ENCODE data around the gene PRLHR.
A peak's percentile ranks its signal among the peaks of the same experiment; 100 is the strongest.

The PRLHR gene

DNA sequence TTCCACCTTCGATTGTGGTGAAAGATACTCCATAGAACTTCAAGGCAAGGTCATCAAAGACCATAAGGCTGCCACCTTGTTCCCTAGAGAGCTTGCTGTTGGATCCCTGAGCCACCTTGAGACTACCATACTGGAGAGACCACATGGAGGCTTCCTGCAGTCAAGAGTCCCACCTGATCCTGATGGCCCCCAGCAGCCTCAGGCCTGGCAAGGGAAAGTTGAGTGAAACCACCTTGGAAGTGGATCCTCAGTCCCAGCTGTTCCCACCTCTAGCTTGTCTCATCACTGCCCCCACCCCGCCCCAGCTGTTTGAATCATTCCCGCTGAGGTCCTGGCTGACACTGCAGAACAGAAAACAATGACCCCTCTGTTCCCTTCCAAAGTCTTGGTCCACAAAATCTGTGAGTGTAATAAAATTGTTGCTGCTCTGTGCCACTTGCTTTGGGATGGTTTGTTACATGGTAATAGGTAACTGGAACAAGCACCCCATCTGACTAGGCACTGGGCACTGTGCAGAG, 32.0 kb downstream of the PRLHR start:
- DNase-seq (ENCODE audit: low read depth), result no peak

DNA sequence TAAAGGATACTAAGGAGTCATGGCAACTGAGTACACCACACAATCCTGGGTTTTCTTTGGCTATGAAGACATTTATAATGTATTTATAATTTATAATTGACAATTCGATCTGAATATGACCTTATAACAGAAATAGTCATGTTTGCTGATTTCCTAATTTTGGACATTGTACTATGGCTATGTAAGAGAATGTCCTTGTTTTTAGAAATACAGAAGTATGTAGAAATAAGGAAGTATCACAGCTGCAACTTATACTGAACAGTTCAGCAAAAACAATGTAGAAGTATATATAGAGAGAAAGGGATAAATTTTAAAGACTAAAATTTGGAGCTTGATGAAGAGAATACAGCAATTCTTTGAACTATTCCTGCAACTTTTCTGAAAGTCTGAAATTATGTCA, 32.6 kb downstream of the PRLHR start:
- no peak for DNase-seq (ENCODE audit: low read depth)

DNA sequence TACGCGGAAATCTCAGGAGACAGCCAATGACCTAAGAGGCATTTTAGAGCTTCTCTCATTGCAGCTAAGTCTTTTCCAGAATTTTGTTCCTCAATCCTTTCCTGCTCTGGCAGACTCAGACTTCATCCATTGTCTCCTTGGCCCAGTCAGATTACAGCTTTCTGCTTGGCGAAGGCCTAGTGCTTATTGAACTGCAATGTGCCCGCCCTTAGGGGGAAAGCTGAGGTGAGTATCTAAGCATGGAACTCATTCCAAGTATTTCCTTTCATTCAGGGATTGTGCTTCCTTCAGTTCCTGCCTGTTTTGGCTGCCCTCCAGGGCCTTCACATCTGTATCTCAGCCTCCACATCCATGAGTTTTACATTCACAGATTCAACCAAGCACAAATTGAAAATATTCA, 37.5 kb downstream of the PRLHR start:
- no peak for DNase-seq (ENCODE audit: low read depth)

DNA sequence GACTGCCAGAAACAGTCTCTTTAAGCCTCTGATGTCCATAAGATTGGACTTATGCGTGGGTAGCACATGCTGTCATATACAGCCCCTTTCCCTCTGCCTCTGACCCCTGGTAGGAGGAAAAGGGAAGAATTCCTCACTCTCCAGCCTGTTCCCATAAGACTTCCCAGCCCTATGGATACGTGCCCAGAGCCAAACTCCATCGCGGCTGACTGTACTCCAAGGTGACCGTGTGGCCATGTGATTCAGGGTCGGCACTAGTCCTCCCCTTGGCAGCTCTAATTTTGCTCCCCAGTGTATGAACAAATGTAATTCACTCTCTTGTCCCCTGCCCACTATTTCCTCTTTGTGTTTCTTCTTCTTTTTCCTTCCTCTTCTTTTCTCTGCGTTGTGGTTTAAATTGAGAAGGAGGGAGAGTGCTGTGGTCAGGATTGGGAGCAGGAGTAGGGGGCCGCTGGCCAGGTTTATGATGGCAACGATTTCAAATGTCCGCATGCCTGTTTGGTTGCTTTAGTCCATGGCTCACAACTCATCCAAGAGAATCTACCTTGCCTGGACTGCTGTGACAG, 43.8 kb downstream of the PRLHR start:
- no peak for DNase-seq (ENCODE audit: low read depth)

DNA sequence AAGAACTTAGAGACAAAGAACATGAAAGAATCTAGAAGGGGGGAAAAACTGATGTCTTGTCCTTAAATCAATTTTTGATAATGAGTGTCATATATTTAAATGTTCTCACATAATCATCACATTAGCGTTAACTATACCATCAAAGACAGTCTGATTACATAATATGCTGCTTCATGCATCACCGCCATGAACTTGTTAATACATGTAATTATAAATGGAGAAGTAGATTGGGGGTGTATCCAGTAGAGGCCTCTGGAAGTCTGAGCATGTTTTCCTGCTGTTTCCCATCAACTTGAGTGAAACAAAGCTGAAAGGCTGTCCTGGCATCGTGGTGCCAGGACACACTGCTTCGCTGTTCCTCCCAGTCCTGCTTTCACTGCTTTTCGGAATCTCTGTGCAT, 48.2 kb downstream of the PRLHR start:
- DNase-seq (ENCODE audit: low read depth), result no peak

DNA sequence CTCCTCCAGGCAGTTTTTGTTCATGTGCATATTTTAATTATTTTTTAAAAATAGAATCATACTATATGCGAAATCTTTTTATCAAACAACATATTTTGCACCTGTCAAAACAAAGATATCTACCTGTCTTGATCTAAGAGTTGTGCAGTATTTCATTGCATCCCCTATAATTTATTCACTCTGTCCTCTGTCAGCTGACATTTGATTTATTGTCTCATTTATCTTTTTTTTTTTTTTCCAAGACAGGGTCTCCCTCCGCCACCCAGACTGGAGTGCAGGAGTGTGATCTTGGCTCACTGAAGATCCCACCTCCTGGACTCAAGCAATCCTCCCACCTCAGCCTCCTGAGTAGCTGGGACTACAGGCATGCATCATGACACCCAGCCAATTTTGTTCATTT, 49.0 kb downstream of the PRLHR start:
- no peak for DNase-seq (ENCODE audit: low read depth)

DNA sequence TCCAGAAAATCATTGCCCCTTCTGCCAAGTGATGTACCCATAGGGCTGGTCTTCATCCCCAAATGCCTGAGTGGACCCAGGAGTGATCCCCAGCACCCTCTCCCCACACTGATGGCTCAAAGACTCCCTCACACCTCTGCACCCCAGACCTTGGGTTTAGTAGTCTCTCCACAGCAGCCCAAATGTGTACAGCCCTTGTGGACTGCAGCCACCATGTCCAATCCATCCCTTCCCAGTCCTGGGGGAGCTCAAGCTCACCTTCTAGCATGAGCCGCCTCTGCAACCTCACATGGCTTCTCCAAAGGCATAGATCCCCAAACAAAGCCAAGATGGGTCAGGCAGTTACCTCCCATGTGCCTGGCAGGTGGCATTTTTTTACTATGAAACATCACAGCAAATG, 50.1 kb downstream of the PRLHR start:
- DNase-seq (ENCODE audit: low read depth), result no peak

DNA sequence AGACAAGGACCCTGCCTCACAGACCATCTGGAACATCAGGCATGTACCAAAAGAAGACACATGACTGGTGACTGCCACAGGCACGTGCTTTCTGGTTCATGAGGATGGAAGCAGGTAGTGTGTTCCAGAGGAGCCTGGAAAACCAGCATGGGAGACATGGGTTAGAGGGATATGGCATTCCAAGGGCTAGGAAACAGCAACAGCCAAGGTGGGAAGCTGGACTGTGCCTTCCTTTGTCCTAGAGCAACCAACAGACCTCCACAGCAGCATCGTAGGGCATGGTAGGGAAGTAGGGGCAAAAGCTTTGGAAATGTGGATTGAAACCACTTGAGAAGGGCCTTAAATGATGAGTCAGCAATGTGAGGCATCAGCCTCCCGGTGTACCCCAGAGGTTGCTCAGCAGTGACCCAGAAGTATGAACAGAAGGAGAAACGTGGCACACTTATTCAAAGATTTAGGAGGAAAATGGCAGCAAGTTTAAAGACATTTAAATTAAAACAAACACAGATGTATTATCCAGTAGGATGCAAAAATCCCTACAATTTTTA, 51.0 kb downstream of the PRLHR start:
- DNase-seq (ENCODE audit: low read depth), result no peak

DNA sequence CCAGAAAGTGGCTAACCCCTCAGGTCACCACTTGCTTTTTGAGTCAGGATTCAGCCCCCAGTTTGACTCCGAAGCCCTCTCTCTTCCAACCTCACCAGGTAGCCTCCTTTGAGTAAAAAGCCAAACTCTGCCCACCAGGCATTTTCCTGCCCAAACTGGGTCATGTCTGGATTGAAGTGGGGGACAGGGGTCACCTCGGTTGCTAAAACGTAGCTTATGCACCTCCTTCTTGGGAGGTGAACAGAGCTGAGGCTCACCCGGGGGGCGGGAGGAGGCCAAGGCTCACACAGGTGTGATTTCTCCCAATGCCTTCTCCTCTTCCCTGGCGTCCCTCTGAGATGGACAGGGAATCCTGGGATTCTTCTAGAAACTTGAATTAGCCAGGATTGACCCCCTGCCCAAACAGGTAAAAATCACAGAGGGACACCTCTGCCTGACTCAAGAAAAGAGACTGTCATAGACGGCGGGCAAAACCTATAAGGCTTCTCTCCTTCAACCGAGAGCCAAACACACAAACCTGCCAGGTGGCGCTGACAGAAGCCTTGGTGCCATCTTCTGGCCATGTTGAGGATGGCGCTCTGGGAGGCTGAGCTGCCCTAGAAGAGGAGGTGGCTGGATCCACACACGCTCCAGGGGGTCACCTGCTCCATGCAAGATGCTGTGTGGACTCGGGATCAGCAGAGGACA, 51.6 kb downstream of the PRLHR start:
- DNase-seq (ENCODE audit: low read depth), result peak; percentile 22

DNA sequence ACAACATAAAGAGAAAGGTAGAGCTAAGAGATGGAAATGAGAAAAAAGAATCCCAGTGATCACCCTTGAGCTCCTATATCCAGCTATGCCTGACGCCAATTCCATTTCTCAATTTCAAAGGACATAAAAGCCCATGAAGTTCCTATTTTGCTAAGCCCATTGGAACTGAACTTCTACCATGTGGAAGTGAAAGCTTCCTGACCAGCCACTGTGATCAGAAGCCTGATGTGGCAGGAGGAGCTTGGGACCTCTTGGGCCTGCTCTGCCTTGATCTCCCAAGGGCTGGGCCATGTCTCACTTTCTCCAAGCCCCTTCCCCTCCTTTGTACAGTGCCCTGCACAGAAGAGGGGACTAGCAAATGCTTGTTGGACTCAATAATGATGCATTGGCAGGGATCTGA, 52.7 kb downstream of the PRLHR start:
- DNase-seq (ENCODE audit: low read depth), result no peak

DNA sequence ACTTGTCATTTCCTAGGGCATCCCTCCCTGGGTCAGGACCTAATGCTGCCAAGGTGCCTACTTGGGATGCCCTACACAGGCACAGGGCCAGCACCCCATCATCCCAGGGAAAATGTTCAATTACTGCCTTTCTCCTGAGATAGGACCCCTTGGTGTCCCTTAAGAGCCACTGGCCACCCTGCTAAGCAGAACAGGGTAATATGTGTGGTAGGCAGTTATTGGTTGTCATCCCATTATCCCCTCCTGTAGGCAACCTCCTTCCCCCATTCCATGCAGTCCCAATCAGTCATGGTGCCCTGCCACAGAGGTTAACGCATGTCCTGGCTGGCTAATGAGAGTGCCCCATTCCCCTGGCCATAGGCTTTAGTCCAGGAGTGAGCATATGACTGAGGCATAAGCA, 53.2 kb downstream of the PRLHR start:
- DNase-seq (ENCODE audit: low read depth), result no peak

DNA sequence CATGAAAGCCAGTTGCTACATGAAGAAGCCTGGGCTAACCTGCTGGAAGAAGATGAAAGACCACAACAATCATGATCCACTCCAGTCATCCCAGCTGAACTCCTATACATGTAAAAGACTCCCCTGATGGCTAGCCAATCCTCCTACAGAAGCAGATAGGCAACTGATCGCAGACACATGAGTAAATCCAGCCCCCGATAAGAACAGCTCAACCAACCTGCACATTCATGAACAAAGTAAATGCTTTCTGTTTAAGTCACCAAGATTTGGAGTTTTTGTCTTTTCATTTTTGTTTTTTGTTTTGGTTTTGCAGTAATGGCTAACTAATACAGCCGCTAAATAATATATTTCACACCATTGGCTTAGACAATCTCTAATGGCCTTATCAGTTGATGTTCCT, 53.7 kb downstream of the PRLHR start:
- no peak for DNase-seq (ENCODE audit: low read depth)
